Measurements from ENCODE around the gene PSORS1C1. TPM values are rescaled to one million over a fixed set of nuclear protein-coding genes. Genes with fewer than 3 reads are reported as not detected.
"Not testable (repeated sequence)": the region's sequence is repeated elsewhere in the genome, so short reads cannot be mapped to it uniquely, and the experiment has no call there.

PSORS1C1 gene
- total RNA-seq, 2 experiments from 2014 or later = not detected

DNA sequence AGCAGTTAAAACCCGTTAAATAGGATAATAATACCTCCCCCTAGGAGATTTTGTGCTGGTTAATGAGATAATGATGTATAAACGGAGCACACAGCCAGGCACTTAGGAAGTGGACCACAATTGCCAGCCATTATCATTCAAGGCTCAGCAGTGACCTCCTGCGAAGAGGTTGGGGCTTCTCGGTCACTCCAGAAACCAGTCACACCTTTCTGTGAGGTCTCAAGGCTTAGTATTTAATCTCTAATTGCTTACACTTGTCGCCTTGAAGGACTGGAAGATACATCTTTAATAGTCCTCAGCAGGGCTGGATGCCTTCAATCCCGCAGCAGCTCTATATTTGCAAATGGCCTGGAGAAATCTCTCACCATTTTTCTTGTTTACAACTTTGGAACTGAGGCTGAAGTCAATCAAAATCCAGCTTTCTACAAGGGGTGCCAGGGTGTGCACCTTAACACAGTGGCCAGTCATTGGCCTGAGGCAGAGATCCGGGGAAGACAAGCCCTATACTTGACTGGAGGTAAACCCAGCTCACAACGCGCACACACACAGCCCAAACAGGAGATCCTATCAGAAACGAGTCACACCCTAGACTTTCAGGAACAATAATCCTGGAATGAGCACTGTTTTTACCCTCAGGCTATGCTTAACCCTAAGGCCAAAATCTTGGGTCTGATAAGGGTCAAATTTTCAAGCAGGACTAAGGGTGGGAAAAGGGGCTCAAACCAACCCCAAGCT, 54.7 kb downstream of the PSORS1C1 start:
- Histone ChIP-seq H3K36me3 (ENCODE audit: insufficient read depth, low read length) (no peaks in the 10 kb centered on the region), H3K4me1 (ENCODE audit: insufficient read depth, low read length) (no peaks in the 10 kb centered on the region), H3K4me3 (ENCODE audit: low read length) (no peak overlapping the region), H3K9me3 (ENCODE audit: control insufficient read depth in 1 of 2, insufficient read depth in 1 of 2, low read length in 2 of 2) (no peaks in the 10 kb centered on the region), H3K27ac (ENCODE audit: low read depth in 1 of 2, low read length in 2 of 2) (no peak overlapping the region), H3K27me3 (ENCODE audit: control insufficient read depth in 1 of 2, insufficient read depth in 2 of 2, low read length in 2 of 2) (no peaks in the 10 kb centered on the region)
- Mint-ChIP-seq H3K4me1 (ENCODE audit: low read depth) (no peaks in the 10 kb centered on the region), H3K27ac (no peak overlapping the region), H3K27me3 (no peaks in the 10 kb centered on the region), H3K4me3 (no peak overlapping the region), H3K9me3 (no peaks in the 10 kb centered on the region), H3K36me3 (ENCODE audit: low read depth) (no peaks in the 10 kb centered on the region)
- CTCF ChIA-PET = no interaction called here
- ATAC-seq (ENCODE audit: poor library complexity) (no peak), DNase-seq (no peak)
- POLR2A ChIA-PET = no interaction called here
- TF ChIP-seq, protein P1, sequence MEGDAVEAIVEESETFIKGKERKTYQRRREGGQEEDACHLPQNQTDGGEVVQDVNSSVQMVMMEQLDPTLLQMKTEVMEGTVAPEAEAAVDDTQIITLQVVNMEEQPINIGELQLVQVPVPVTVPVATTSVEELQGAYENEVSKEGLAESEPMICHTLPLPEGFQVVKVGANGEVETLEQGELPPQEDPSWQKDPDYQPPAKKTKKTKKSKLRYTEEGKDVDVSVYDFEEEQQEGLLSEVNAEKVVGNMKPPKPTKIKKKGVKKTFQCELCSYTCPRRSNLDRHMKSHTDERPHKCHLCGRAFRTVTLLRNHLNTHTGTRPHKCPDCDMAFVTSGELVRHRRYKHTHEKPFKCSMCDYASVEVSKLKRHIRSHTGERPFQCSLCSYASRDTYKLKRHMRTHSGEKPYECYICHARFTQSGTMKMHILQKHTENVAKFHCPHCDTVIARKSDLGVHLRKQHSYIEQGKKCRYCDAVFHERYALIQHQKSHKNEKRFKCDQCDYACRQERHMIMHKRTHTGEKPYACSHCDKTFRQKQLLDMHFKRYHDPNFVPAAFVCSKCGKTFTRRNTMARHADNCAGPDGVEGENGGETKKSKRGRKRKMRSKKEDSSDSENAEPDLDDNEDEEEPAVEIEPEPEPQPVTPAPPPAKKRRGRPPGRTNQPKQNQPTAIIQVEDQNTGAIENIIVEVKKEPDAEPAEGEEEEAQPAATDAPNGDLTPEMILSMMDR (IDR thresholded peaks at IDR 0.05) = no peak
- intact Hi-C loops (cut with DNase I, micrococcal nuclease) = no loop called here

DNA sequence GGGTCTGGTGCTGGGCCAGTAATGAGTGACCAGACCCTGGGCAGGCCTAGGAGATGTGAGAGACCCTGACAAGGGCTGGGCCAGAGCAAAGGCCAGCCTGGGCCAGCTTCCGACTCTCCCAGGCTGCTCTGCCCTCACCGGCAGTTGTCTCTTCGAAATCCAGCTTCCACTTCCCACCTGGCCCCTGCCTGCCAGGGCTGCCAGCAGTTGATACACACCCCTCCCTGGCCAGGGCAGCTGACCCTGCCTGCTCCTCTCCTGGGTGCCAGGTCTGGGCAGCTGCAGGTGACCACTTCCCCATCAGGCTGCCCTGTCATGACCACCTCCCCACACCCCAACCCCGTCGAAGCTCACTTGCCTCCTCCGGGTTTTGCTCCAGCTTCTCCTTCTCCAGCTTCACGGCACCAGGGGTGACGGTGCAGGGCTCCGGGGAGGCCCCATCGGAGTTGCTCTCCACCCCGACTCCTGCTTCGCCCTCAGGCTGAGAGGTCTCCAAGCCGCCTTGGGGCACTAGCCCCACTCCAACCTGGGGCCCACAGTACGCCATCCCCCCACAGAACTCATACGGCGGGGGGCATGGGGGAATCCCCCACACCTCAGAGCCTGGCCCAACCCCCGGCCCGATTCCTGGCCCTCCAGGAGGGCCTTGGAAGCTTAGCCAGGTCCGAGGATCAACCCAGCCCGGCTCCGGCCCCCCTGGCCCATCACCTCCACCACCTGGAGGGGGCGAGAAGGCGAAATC, 55.4 kb downstream of the PSORS1C1 start:
- H3K4me1 Mint-ChIP-seq (ENCODE audit: low read depth); H3K36me3 Mint-ChIP-seq (ENCODE audit: low read depth); ATAC-seq (ENCODE audit: poor library complexity); H3K4me1 ChIP-seq (ENCODE audit: insufficient read depth, low read length); H3K9me3 ChIP-seq (ENCODE audit: control insufficient read depth in 1 of 2, insufficient read depth in 1 of 2, low read length in 2 of 2); H3K4me3 ChIP-seq (ENCODE audit: low read length); H3K27ac ChIP-seq (ENCODE audit: low read depth in 1 of 2, low read length in 2 of 2); POLR2A ChIA-PET; CTCF ChIA-PET; H3K36me3 ChIP-seq (ENCODE audit: insufficient read depth, low read length); intact Hi-C loops (cut with DNase I, micrococcal nuclease); H3K27ac Mint-ChIP-seq; H3K27me3 ChIP-seq (ENCODE audit: control insufficient read depth in 1 of 2, insufficient read depth in 2 of 2, low read length in 2 of 2); H3K27me3 Mint-ChIP-seq; H3K9me3 Mint-ChIP-seq; DNase-seq; H3K4me3 Mint-ChIP-seq: not testable (repeated sequence)

DNA sequence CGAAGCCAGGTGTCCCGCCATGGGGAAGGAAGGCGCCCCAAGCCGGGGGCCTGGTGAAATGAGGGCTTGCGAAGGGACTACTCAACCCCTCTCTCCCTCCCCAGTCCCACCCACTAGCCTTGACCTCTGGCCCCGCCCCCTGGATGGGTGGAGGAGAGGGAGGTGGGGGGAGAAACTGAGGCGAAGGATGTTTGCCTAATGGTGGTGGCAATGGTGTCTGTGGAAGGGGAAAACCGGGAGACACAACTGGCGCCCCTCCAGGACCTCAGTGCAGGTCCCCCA, 55.9 kb downstream of the PSORS1C1 start, which contains the start of gene POU5F1:
POU5F1 (minus strand) TSS at position 83 of the 282 bp plus-strand sequence; CDS start at position 21, 62 bp downstream.
- ChIA-PET CTCF (no interaction called here), POLR2A (no interaction called here)
- no peaks in the 10 kb centered on the region for H3K9me3 ChIP-seq (ENCODE audit: control insufficient read depth in 1 of 2, insufficient read depth in 1 of 2, low read length in 2 of 2)
- Mint-ChIP-seq H3K27ac (no peak within 1 kb of the TSS), H3K4me1 (ENCODE audit: low read depth) (no peaks in the 10 kb centered on the region), H3K9me3 (no peaks in the 10 kb centered on the region), H3K36me3 (ENCODE audit: low read depth) (no peaks in the 10 kb centered on the region), H3K27me3 (no peaks in the 10 kb centered on the region), H3K4me3 (no peak within 1 kb of the TSS)
- no peaks in the 10 kb centered on the region for H3K4me1 ChIP-seq (ENCODE audit: insufficient read depth, low read length)
- no peak for DNase-seq
- no peak within 1 kb of the TSS for H3K27ac ChIP-seq (ENCODE audit: low read depth in 1 of 2, low read length in 2 of 2)
- intact Hi-C loops (cut with DNase I, micrococcal nuclease) = no loop called here
- no peak for ATAC-seq (ENCODE audit: poor library complexity)
- TF ChIP-seq, protein P1 (IDR thresholded peaks at IDR 0.05) = no peak
- no peaks in the 10 kb centered on the region for H3K36me3 ChIP-seq (ENCODE audit: insufficient read depth, low read length)
- H3K4me3 ChIP-seq (ENCODE audit: low read length) = no peak within 1 kb of the TSS
- H3K27me3 ChIP-seq (ENCODE audit: control insufficient read depth in 1 of 2, insufficient read depth in 2 of 2, low read length in 2 of 2) = no peaks in the 10 kb centered on the region
